Natural killer cell (primary cell): ENCODE measurements around the gene DSCAML1. TPM values are rescaled to one million over a fixed set of nuclear protein-coding genes. Genes with fewer than 3 reads are reported as not detected.

Experiments used
- ATAC-seq, 3 donors: fragments of 150-1000 bp in 2 of 3; fragments of 200-7000 bp in 1 of 3; cut with Tn5 transposase; 1 replicate in 1 of 3; 2 replicates in 2 of 3; pipeline ENCODE4 v1.10.0; 2021; ENCODE audit warnings: mild to moderate bottlenecking in 2 of 3, moderate library complexity in 2 of 3
- DNase-seq, 2 donors: peaks; one replicate each; pipeline versions ENCODE4 v3.0.0 to v3.0.0-alpha.2; 2013 to 2021; ENCODE audit warnings: mixed read lengths in 1 of 2
- H3K27ac ChIP-seq: one replicate; pipeline ENCODE4 v1.5.1; 2013; ENCODE audit warnings: mild to moderate bottlenecking, low read length
- H3K27me3 ChIP-seq: one replicate; pipeline ENCODE4 v1.6.1; 2013; ENCODE audit warnings: low read length; ENCODE audit not compliant: control insufficient read depth, insufficient read depth
- H3K36me3 ChIP-seq: one replicate; pipeline ENCODE4 v1.6.1; 2013; ENCODE audit warnings: low read length; ENCODE audit not compliant: control insufficient read depth, insufficient read depth
- H3K4me1 ChIP-seq: one replicate; pipeline ENCODE4 v1.6.1; 2013; ENCODE audit warnings: low read length; ENCODE audit not compliant: control insufficient read depth, insufficient read depth
- H3K4me3 ChIP-seq: one replicate; pipeline ENCODE4 v1.5.1; 2013; ENCODE audit warnings: low read length
- H3K9me3 ChIP-seq: one replicate; pipeline ENCODE4 v1.6.1; 2013; ENCODE audit warnings: low read length; ENCODE audit not compliant: control insufficient read depth, insufficient read depth
- H3K27ac Mint-ChIP-seq, 2 donors: one replicate each; pipeline ENCODE4 v1.8.0; 2022; ENCODE audit warnings: mild to moderate bottlenecking in 2 of 2, mixed read lengths in 2 of 2, moderate library complexity in 1 of 2
- H3K27me3 Mint-ChIP-seq, 2 donors: one replicate each; pipeline ENCODE4 v1.8.0; 2022; ENCODE audit warnings: low read depth in 2 of 2, mixed read lengths in 2 of 2
- H3K36me3 Mint-ChIP-seq: one replicate; pipeline ENCODE4 v1.8.0; 2022; ENCODE audit warnings: mixed read lengths
- H3K4me1 Mint-ChIP-seq, 2 donors: one replicate each; pipeline ENCODE4 v1.8.0; 2022; ENCODE audit warnings: mixed read lengths in 2 of 2
- H3K4me3 Mint-ChIP-seq: one replicate; pipeline ENCODE4 v1.8.0; 2022; ENCODE audit warnings: mild to moderate bottlenecking, moderate library complexity, mixed read lengths
- H3K9me3 Mint-ChIP-seq, 2 donors: one replicate each; pipeline ENCODE4 v1.8.0; 2022; ENCODE audit warnings: mixed read lengths in 2 of 2
- WGBS: methylation state at CpG from one replicate; pipeline ENCODE4 v1.1.7; 2013; ENCODE audit warnings: missing lambda C conversion rate; ENCODE audit not compliant: insufficient coverage; 5-methylcytosine and 5-hydroxymethylcytosine counted together
- intact Hi-C: fragments of 100-400 bp; cut with micrococcal nuclease; formaldehyde crosslinking; loops from one replicate; pipeline ENCODE4 v1.14.2; 2022
- total RNA-seq, 4 donors: library from RNA; stranded (reverse); fragments of 120-200 nt in 1 of 4; gene quantifications; one replicate each; pipeline versions ENCODE4 v1.2.3 to v1.2.4, GENCODE V29; 2013 to 2022
- TF ChIP-seq, protein P1 (sequence below): fragments of 200-600 bp; IDR thresholded peaks from one replicate; pipeline ENCODE4 v1.8.0; 2022; ENCODE audit warnings: antibody characterized with exemption

DSCAML1 gene
- total RNA-seq, 3 donors from 2014 or later (not counting 1 experiment from before 2014, with no cell fraction given), result 0.66 TPM; not detected in 2

- TF ChIP-seq, protein P1, sequence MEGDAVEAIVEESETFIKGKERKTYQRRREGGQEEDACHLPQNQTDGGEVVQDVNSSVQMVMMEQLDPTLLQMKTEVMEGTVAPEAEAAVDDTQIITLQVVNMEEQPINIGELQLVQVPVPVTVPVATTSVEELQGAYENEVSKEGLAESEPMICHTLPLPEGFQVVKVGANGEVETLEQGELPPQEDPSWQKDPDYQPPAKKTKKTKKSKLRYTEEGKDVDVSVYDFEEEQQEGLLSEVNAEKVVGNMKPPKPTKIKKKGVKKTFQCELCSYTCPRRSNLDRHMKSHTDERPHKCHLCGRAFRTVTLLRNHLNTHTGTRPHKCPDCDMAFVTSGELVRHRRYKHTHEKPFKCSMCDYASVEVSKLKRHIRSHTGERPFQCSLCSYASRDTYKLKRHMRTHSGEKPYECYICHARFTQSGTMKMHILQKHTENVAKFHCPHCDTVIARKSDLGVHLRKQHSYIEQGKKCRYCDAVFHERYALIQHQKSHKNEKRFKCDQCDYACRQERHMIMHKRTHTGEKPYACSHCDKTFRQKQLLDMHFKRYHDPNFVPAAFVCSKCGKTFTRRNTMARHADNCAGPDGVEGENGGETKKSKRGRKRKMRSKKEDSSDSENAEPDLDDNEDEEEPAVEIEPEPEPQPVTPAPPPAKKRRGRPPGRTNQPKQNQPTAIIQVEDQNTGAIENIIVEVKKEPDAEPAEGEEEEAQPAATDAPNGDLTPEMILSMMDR, result no peak
- WGBS, result 94% methylated on average over 16 of the region's 16 CpGs
- Mint-ChIP-seq H3K4me3 (no peak overlapping the region), H3K27me3 (peaks cover 19 to 34% of the 10 kb centered on the region in 2 donors), H3K4me1 (no peaks in the 10 kb centered on the region), H3K27ac (no peak overlapping the region), H3K36me3 (no peaks in the 10 kb centered on the region), H3K9me3 (peaks cover 0 to 2% of the 10 kb centered on the region in 2 donors)
- intact Hi-C loops, result no loop called here
- DNase-seq (no peak), ATAC-seq (peak in 1 of 3 donors; percentile 25)
- Histone ChIP-seq H3K27me3 (no peaks in the 10 kb centered on the region), H3K9me3 (no peaks in the 10 kb centered on the region), H3K4me1 (no peaks in the 10 kb centered on the region), H3K4me3 (no peak overlapping the region), H3K27ac (no peak overlapping the region), H3K36me3 (no peaks in the 10 kb centered on the region)
Measured at GRCh38 chr11:117442049-117442868, 354.8 kb downstream of the DSCAML1 start.

GRCh38 chr11:117441146-117441975 is 355.7 kb downstream of the DSCAML1 start:
- H3K36me3 ChIP-seq, result no peaks in the 10 kb centered on the region
- no peaks in the 10 kb centered on the region for H3K27me3 ChIP-seq
- H3K27me3 Mint-ChIP-seq, result peaks cover 19 to 31% of the 10 kb centered on the region in 2 donors
- no peak overlapping the region for H3K4me3 Mint-ChIP-seq
- H3K9me3 Mint-ChIP-seq, result peaks cover 0 to under 1% of the 10 kb centered on the region in 2 donors
- no peak overlapping the region for H3K27ac ChIP-seq
- H3K9me3 ChIP-seq, result no peaks in the 10 kb centered on the region
- TF ChIP-seq, protein P1, result no peak
- no peak overlapping the region for H3K4me3 ChIP-seq
- no peaks in the 10 kb centered on the region for H3K4me1 Mint-ChIP-seq
- DNase-seq (no peak), ATAC-seq (peak in 1 of 3 donors; percentile 2)
- intact Hi-C loops, result no loop called here
- H3K4me1 ChIP-seq, result no peaks in the 10 kb centered on the region
- WGBS, result 90% methylated on average over 14 of the region's 14 CpGs
- H3K36me3 Mint-ChIP-seq, result no peaks in the 10 kb centered on the region
- H3K27ac Mint-ChIP-seq, result no peak overlapping the region

GRCh38 chr11:117440258-117440657 is 356.8 kb downstream of the DSCAML1 start:
- DNase-seq, result no peak
- no peak overlapping the region for H3K27ac Mint-ChIP-seq
- H3K4me3 Mint-ChIP-seq, result no peak overlapping the region
- H3K36me3 ChIP-seq, result no peaks in the 10 kb centered on the region
- H3K4me1 Mint-ChIP-seq, result no peaks in the 10 kb centered on the region
- H3K27me3 ChIP-seq, result no peaks in the 10 kb centered on the region
- WGBS, result 87% methylated on average over 8 of the region's 8 CpGs
- H3K9me3 ChIP-seq, result no peaks in the 10 kb centered on the region
- H3K4me3 ChIP-seq, result no peak overlapping the region
- no peak overlapping the region for H3K27ac ChIP-seq
- intact Hi-C loops, result no loop called here
- ATAC-seq, result no peak
- no peaks in the 10 kb centered on the region for H3K9me3 Mint-ChIP-seq
- peaks cover 19 to 26% of the 10 kb centered on the region in 2 donors for H3K27me3 Mint-ChIP-seq
- TF ChIP-seq, protein P1, result no peak
- H3K4me1 ChIP-seq, result no peaks in the 10 kb centered on the region
- no peaks in the 10 kb centered on the region for H3K36me3 Mint-ChIP-seq
